ENCODE data around the gene HSPD1. TPM values are rescaled to one million over a fixed set of nuclear protein-coding genes. Genes with fewer than 3 reads are reported as not detected.
A peak's percentile ranks its signal among the peaks of the same experiment; 100 is the strongest.

HSPD1 gene
- total and polyA plus RNA-seq, 2 of the 13 experiments (the other 11 are each of a cell fraction or from before 2014, with no cell fraction given): 685 to 2,610 TPM

GRCh38 chr2:197486175-197486574 lies 13.5 kb downstream of the HSPD1 start:
- CTCF ChIA-PET (ENCODE audit: low intra/inter-chr PET ratio, low total read pairs): no interaction called here
- Histone ChIP-seq H3K9ac (ENCODE audit: insufficient read depth, low read depth, low read length) (no peak overlapping the region), H3K4me3 (replicated peaks in 1 of 3; ENCODE audit: insufficient read depth in 1 of 3, low read depth in 2 of 3, low read length in 3 of 3) (no peak overlapping the region), H4K20me1 (ENCODE audit: insufficient read depth, low read length) (peaks cover 9% of the 10 kb centered on the region), H3K27me3 (ENCODE audit: control insufficient read depth in 1 of 2, insufficient read depth in 2 of 2, low read length in 2 of 2) (no peaks in the 10 kb centered on the region), H3K27ac (ENCODE audit: extremely low read length, insufficient read depth, low read length) (no peak overlapping the region), H3K79me2 (ENCODE audit: insufficient read depth, low read length) (peaks cover 13% of the 10 kb centered on the region), H3K9me3 (ENCODE audit: low read length) (peaks cover 13% of the 10 kb centered on the region), H3K4me1 (ENCODE audit: insufficient read depth, low read length) (peaks cover 38% of the 10 kb centered on the region), H2AFZ (ENCODE audit: low read length) (no peak overlapping the region), H3K4me2 (ENCODE audit: low read depth, low read length) (no peak overlapping the region), H3K36me3 (replicated peaks in 1 of 2; ENCODE audit: control insufficient read depth in 1 of 2, insufficient read depth in 2 of 2, low read length in 2 of 2) (peaks cover 16 to 43% of the 10 kb centered on the region in 2 experiments)
- FAIRE-seq (no peak), ATAC-seq (no peak), DNase-seq (ENCODE audit: low spot score) (no peak)
- POLR2A ChIA-PET: interaction anchor here (1.0 to 4.6 kb wide), 3 partner anchors 13 to 51 kb away, joined by 4 to 71 read pairs (median 6); partner anchors contain the start of genes COQ10B, HSPD1, HSPE1 and SF3B1
- in situ Hi-C loops (cut with HindIII; ENCODE audit: extremely low pct_ligation_motif_present, low pct_unique_long_range_greater_than_20kb) (loop anchor here (5.0 kb wide), 1 partner anchor 84 kb away; no protein-coding TSS in a partner anchor), intact Hi-C loops (cut with micrococcal nuclease; ENCODE audit: unreplicated experiment) (no loop called here)
- BruUV-seq (replicated peaks): no TSS peak
- 97% methylated on average over 2 of the region's 2 CpGs for WGBS (ENCODE audit: low lambda C conversion rate)
- TF ChIP-seq ZNF816 (CRISPR knock-in tag; IDR thresholded peaks at IDR 0.05; ENCODE audit: borderline replicate concordance) (no peak), ZNF329 (CRISPR knock-in tag; IDR thresholded peaks at IDR 0.05; ENCODE audit: low read depth) (no peak), FOXJ3 (CRISPR knock-in tag; IDR thresholded peaks at IDR 0.05; ENCODE audit: borderline replicate concordance) (0 out of 2 replicates have a peak, but pooled peaks have one; percentile 15), AKNA (CRISPR knock-in tag; IDR thresholded peaks at IDR 0.05; ENCODE audit: borderline replicate concordance) (0 out of 2 replicates have a peak, but pooled peaks have one; percentile 40), RBM22 (optimal IDR thresholded peaks at IDR 0.05; ENCODE audit: low read length) (peak; percentile 93), ERF (CRISPR knock-in tag; IDR thresholded peaks at IDR 0.05) (no peak), ZNF441 (CRISPR knock-in tag; IDR thresholded peaks at IDR 0.05; ENCODE audit: borderline replicate concordance) (0 out of 2 replicates have a peak, but pooled peaks have one; percentile 28)
- TF ChIP-seq, protein P1, sequence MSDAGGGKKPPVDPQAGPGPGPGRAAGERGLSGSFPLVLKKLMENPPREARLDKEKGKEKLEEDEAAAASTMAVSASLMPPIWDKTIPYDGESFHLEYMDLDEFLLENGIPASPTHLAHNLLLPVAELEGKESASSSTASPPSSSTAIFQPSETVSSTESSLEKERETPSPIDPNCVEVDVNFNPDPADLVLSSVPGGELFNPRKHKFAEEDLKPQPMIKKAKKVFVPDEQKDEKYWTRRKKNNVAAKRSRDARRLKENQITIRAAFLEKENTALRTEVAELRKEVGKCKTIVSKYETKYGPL (CRISPR knock-in tag; IDR thresholded peaks at IDR 0.05): peak; percentile 29; the same call in 1 of the 2 replicates
